Amniotic epithelial cell (primary cell): ENCODE measurements around the gene MR1.
A peak's percentile ranks its signal among the peaks of the same experiment; 100 is the strongest.

Experiments used
- DNase-seq: peaks from one replicate; pipeline ENCODE4 v3.0.0-alpha.2; 2010; ENCODE audit warnings: low read depth

Gene MR1

GRCh38 chr1:181064011-181064623, 30.3 kb downstream of the MR1 start:
- DNase-seq, result no peak

- no peak for DNase-seq
These were observed 30.9 kb downstream of the MR1 start for GRCh38 chr1:181064702-181065101.

- DNase-seq, result peak; percentile 98
These were observed 39.9 kb downstream of the MR1 start for GRCh38 chr1:181073638-181074037.

- DNase-seq, result no peak
These were observed 42.1 kb downstream of the MR1 start for GRCh38 chr1:181075766-181076350.

GRCh38 chr1:181076852-181077251, 43.1 kb downstream of the MR1 start:
- no peak for DNase-seq

GRCh38 chr1:181077576-181078242, 43.9 kb downstream of the MR1 start:
- no peak for DNase-seq

GRCh38 chr1:181079382-181079781, 45.6 kb downstream of the MR1 start:
- DNase-seq, result no peak

GRCh38 chr1:181079920-181080319, 46.1 kb downstream of the MR1 start:
- DNase-seq, result no peak

- no peak for DNase-seq
These were observed 46.8 kb downstream of the MR1 start for GRCh38 chr1:181080556-181080955.

- DNase-seq, result no peak
These were observed 47.6 kb downstream of the MR1 start for GRCh38 chr1:181081395-181081794.

- DNase-seq, result peak; percentile 73
These were observed 50.2 kb downstream of the MR1 start for GRCh38 chr1:181083842-181084605.

- DNase-seq, result no peak
These were observed 50.8 kb downstream of the MR1 start for GRCh38 chr1:181084606-181084969.

GRCh38 chr1:181086091-181086490, 52.3 kb downstream of the MR1 start:
- no peak for DNase-seq

- peak; percentile 79 for DNase-seq
These were observed 53.1 kb downstream of the MR1 start for GRCh38 chr1:181086926-181087325.

GRCh38 chr1:181087400-181087901, 53.7 kb downstream of the MR1 start:
- no peak for DNase-seq

GRCh38 chr1:181088079-181089016, 54.6 kb downstream of the MR1 start, which contains the start of gene IER5:
Gene IER5, plus strand, starts transcription at chr1:181088700. Its CDS starts 203 bp downstream, at chr1:181088903.
- DNase-seq, result peak; percentile 91

- no peak for DNase-seq
These were observed 55.4 kb downstream of the MR1 start for GRCh38 chr1:181089017-181089675.

- DNase-seq, result peak; percentile 77
These were observed 56.1 kb downstream of the MR1 start for GRCh38 chr1:181089676-181090544.

- DNase-seq, result no peak
These were observed 56.9 kb downstream of the MR1 start for GRCh38 chr1:181090641-181091126.
